Left ventricle myocardium inferior (tissue), 1 donor: Measurements from ENCODE around the gene ST7. TPM values are rescaled to one million over a fixed set of nuclear protein-coding genes. Genes with fewer than 3 reads are reported as not detected.

Source experiments
- DNase-seq: peaks from one replicate; pipeline ENCODE4 v3.0.0-alpha.2; 2020
- H3K27ac ChIP-seq: fragments of 200-600 bp; replicated peaks from 2 replicates; pipeline ENCODE4 v1.8.0; 2021
- H3K27me3 ChIP-seq: fragments of 200-600 bp; 2 replicates; pipeline ENCODE4 v1.8.0; 2021; ENCODE audit warnings: low read depth
- H3K36me3 ChIP-seq: fragments of 200-600 bp; 2 replicates; pipeline ENCODE4 v1.8.0; 2021
- H3K4me1 ChIP-seq: fragments of 200-600 bp; 2 replicates; pipeline ENCODE4 v1.8.0; 2021
- H3K4me3 ChIP-seq: fragments of 200-600 bp; 2 replicates; pipeline ENCODE4 v1.8.0; 2021; ENCODE audit warnings: mild to moderate bottlenecking, moderate library complexity
- H3K9me3 ChIP-seq: fragments of 200-600 bp; replicated peaks from 2 replicates; pipeline ENCODE4 v1.8.0; 2021
- CTCF ChIP-seq: fragments of 200-600 bp; IDR thresholded peaks from 2 replicates; pipeline ENCODE4 v1.8.0; 2021; ENCODE audit warnings: antibody characterized with exemption, mild to moderate bottlenecking, borderline replicate concordance
- intact Hi-C: fragments of 100-400 bp; cut with micrococcal nuclease; formaldehyde crosslinking; loops from one replicate; pipeline ENCODE4 v1.11.0; 2022
- total RNA-seq: library from RNA; stranded (reverse); fragmentation: NEBNext Ultra II Directional; extraction: Animal tissue kit (Norgen Biotek cat#: 25700); gene quantifications from one replicate; pipeline ENCODE4 v1.2.1, GENCODE V29; 2021
- donor health status: DM: no; HTN: yes; CAD: no; lungs with severe emphysema.

The ST7 gene
- total RNA-seq, 1 donor from 2014 or later = 28.5 TPM

DNA sequence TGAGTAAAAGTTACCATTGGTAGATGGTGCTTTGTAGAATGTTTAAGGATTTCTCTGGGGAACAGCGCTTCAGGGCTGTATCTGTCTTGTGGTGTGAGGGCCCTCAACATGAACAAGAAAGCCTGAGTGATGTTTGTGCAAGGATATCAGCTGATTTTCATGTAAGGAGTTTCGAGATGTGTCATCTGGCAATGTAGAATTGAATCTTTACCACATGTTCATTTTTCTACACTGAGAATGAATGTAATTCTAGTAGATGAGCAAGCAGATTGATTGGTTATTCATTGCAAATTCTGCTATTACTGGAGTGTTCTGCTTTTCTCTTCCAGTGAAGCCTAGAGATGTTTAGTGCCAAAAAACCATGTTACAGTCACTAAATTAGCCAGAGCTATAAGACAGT lies 87.7 kb downstream of the ST7 start:
- H3K4me3 ChIP-seq = no peak overlapping the region
- H3K9me3 ChIP-seq = peaks cover 8% of the 10 kb centered on the region
- no peak for TF ChIP-seq CTCF
- no peaks in the 10 kb centered on the region for H3K27me3 ChIP-seq
- intact Hi-C loops = no loop called here
- H3K27ac ChIP-seq = no peak overlapping the region
- no peaks in the 10 kb centered on the region for H3K36me3 ChIP-seq
- DNase-seq = no peak
- peaks cover 40% of the 10 kb centered on the region for H3K4me1 ChIP-seq

GRCh38 chr7:117041822-117042221 lies 88.5 kb downstream of the ST7 start:
- H3K4me3 ChIP-seq = no peak overlapping the region
- H3K36me3 ChIP-seq = no peaks in the 10 kb centered on the region
- no peaks in the 10 kb centered on the region for H3K27me3 ChIP-seq
- no peak for TF ChIP-seq CTCF
- DNase-seq = no peak
- H3K27ac ChIP-seq = no peak overlapping the region
- intact Hi-C loops = no loop called here
- H3K4me1 ChIP-seq = peaks cover 40% of the 10 kb centered on the region
- peaks cover 8% of the 10 kb centered on the region for H3K9me3 ChIP-seq

GRCh38 chr7:117043108-117043825 lies 90.0 kb downstream of the ST7 start:
- intact Hi-C loops = no loop called here
- H3K27ac ChIP-seq = no peak overlapping the region

GRCh38 chr7:117044664-117045063 lies 91.4 kb downstream of the ST7 start:
- peaks cover 63% of the 10 kb centered on the region for H3K4me1 ChIP-seq
- no peak for TF ChIP-seq CTCF

More at GRCh38 chr7:117043108-117043825, 90.0 kb downstream of the ST7 start:
- Histone ChIP-seq H3K36me3 (no peaks in the 10 kb centered on the region), H3K4me1 (peaks cover 49% of the 10 kb centered on the region), H3K27me3 (no peaks in the 10 kb centered on the region), H3K9me3 (peaks cover 8% of the 10 kb centered on the region), H3K4me3 (no peak overlapping the region)
- DNase-seq = no peak
- no peak for TF ChIP-seq CTCF

DNA sequence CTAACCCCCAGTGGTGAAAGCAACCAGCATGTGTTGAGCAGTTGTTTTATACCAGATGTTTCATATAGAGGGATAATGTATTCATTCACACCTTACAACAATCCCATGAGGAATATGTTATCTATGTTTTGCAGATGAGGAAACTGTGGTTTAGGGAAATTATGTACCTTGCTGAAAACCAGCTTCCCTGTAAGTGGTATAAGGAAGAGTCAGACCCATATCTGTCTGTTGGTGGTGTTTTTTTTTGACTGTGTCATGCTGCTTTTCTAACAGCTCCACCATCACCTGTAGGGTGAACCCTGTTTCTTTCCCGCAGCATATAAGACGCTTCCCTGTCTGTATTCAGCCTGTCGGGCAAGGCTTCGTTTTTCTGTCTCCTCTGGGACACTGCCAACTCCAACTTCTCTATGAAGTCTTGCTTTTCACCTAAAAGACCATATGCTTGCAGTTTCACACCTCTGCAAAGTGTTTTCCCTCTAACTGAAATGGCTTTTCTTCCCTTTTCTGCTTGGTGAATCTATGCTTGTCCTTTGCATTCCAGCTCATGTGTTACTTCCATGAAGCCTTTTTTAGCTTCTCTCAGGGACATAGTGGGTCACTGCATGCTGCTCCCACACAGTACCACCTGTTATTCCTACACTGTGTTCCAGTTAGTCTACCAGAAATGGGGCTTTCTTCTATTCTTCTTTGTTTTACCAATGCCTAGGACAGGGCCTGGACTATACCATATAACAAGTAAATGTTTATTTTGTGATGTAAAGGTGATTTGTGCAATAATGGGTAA lies 92.8 kb downstream of the ST7 start:
- no peak for DNase-seq
- peaks cover 69% of the 10 kb centered on the region for H3K4me1 ChIP-seq
- intact Hi-C loops = no loop called here

More at GRCh38 chr7:117044664-117045063, 91.4 kb downstream of the ST7 start:
- DNase-seq = no peak
- no peaks in the 10 kb centered on the region for H3K36me3 ChIP-seq
- H3K27ac ChIP-seq = no peak overlapping the region
- no peaks in the 10 kb centered on the region for H3K27me3 ChIP-seq
- H3K9me3 ChIP-seq = peaks cover 8% of the 10 kb centered on the region
- H3K4me3 ChIP-seq = no peak overlapping the region
- intact Hi-C loops = no loop called here

More for the DNA sequence above, 92.8 kb downstream of the ST7 start:
- no peaks in the 10 kb centered on the region for H3K27me3 ChIP-seq
- H3K4me3 ChIP-seq = no peak overlapping the region
- peaks cover 8% of the 10 kb centered on the region for H3K9me3 ChIP-seq
- no peak overlapping the region for H3K27ac ChIP-seq
- no peak for TF ChIP-seq CTCF
- H3K36me3 ChIP-seq = no peaks in the 10 kb centered on the region
